Fibroblast of mammary gland (primary cell): ENCODE results near the gene FADS3.

Experiments used
- DNase-seq: peaks from one replicate; pipeline ENCODE4 v3.0.0-alpha.2; 2010; ENCODE audit warnings: low read depth
- H3K4me3 ChIP-seq: 2 replicates; pipeline ENCODE4 v1.5.1; 2011; ENCODE audit warnings: low read depth, mild to moderate bottlenecking, low read length, moderate library complexity; ENCODE audit not compliant: control insufficient read depth
- CTCF ChIP-seq: conservative IDR thresholded peaks from 2 replicates; pipeline ENCODE4 v1.5.1; 2011; ENCODE audit warnings: low read depth, low read length, inconsistent platforms; ENCODE audit not compliant: control insufficient read depth, insufficient read depth

Gene FADS3

GRCh38 chr11:61868571-61869428 lies 22.5 kb downstream of the FADS3 start:
- no peak overlapping the region for H3K4me3 ChIP-seq
- no peak for TF ChIP-seq CTCF
- no peak for DNase-seq

GRCh38 chr11:61866958-61867343 lies 24.4 kb downstream of the FADS3 start:
- DNase-seq, result no peak
- no peak overlapping the region for H3K4me3 ChIP-seq
- no peak for TF ChIP-seq CTCF

- TF ChIP-seq CTCF, result no peak
- no peak for DNase-seq
- H3K4me3 ChIP-seq, result no peak overlapping the region
These were observed 25.0 kb downstream of the FADS3 start for GRCh38 chr11:61866231-61866957.

- H3K4me3 ChIP-seq, result no peak overlapping the region
- no peak for DNase-seq
- TF ChIP-seq CTCF, result no peak
These were observed 26.2 kb downstream of the FADS3 start for GRCh38 chr11:61864814-61865775.

GRCh38 chr11:61863548-61864081 lies 27.7 kb downstream of the FADS3 start:
- H3K4me3 ChIP-seq, result no peak overlapping the region
- DNase-seq, result no peak
- no peak for TF ChIP-seq CTCF
